ENCODE results near the gene STAM.
"Not testable (repeated sequence)": the region's sequence is repeated elsewhere in the genome, so short reads cannot be mapped to it uniquely, and the experiment has no call there.

The STAM gene

DNA sequence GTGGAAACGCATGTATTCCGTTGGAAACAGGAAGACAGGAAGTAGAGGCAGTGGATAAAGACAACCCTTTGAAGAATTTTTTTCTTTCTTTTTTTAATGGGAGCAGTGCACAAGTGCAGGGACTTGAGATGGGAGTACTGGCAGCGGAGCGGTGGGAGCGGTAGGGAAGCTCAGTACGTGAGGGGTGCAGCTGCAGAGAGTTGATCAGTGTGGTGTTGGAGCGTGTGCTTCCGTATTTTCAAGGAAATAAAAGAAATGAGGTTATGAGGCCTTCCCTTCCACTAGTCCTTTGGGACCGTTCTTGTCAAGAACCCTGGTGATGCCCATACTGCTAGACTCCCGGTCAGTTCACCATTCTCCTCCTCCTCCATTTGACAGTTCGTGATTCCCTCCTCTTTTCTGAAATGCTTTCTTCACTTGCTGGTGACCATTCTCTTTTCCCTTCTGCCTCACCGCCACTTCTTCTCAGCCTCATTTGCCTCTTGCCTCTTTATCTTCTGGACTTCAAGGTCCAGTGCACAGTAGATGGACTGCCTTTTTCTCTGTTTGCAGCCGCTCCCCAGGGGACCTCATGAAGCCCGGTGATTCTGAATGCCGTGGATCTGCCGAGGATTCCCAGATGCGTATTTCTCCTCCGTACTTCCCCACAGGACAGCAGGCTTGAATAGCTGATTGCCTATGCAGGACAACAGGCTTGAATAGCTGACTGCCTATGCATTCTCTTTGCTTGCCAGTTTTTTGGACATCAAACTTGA lies 68.9 kb downstream of the STAM start:
- no peaks in the 10 kb centered on the region for H3K27me3 Mint-ChIP-seq (ENCODE audit: low read depth)
- peak overlapping the region; percentile 8 for H3K27ac Mint-ChIP-seq
- H3K36me3 Mint-ChIP-seq (ENCODE audit: low read depth): peaks cover 37% of the 10 kb centered on the region
- H3K4me3 Mint-ChIP-seq: no peak overlapping the region
- no peaks in the 10 kb centered on the region for H3K4me1 Mint-ChIP-seq (ENCODE audit: low read depth)
- no peaks in the 10 kb centered on the region for H3K9me3 Mint-ChIP-seq

- H3K4me3 Mint-ChIP-seq: no peak overlapping the region
- no peaks in the 10 kb centered on the region for H3K9me3 Mint-ChIP-seq
- no peak overlapping the region for H3K27ac Mint-ChIP-seq
- no peaks in the 10 kb centered on the region for H3K27me3 Mint-ChIP-seq (ENCODE audit: low read depth)
- peaks cover 37% of the 10 kb centered on the region for H3K36me3 Mint-ChIP-seq (ENCODE audit: low read depth)
- no peaks in the 10 kb centered on the region for H3K4me1 Mint-ChIP-seq (ENCODE audit: low read depth)
Observed at GRCh38 chr10:17713758-17714157, 69.8 kb downstream of the STAM start.

- Mint-ChIP-seq H3K4me3 (no peak overlapping the region), H3K9me3 (no peaks in the 10 kb centered on the region), H3K36me3 (ENCODE audit: low read depth) (peaks cover 40% of the 10 kb centered on the region), H3K27me3 (ENCODE audit: low read depth) (no peaks in the 10 kb centered on the region), H3K27ac (no peak overlapping the region), H3K4me1 (ENCODE audit: low read depth) (peaks cover 2% of the 10 kb centered on the region)
Observed at GRCh38 chr10:17716161-17716560, 72.2 kb downstream of the STAM start.

- H3K4me1 Mint-ChIP-seq (ENCODE audit: low read depth); H3K4me3 Mint-ChIP-seq; H3K9me3 Mint-ChIP-seq; H3K27me3 Mint-ChIP-seq (ENCODE audit: low read depth); H3K27ac Mint-ChIP-seq: not testable (repeated sequence)
- peaks cover 27% of the 10 kb centered on the region for H3K36me3 Mint-ChIP-seq (ENCODE audit: low read depth)
Observed at GRCh38 chr10:17722317-17723014, 78.5 kb downstream of the STAM start.

GRCh38 chr10:17725703-17726102 lies 81.8 kb downstream of the STAM start:
- Mint-ChIP-seq H3K9me3 (no peaks in the 10 kb centered on the region), H3K27ac (no peak overlapping the region), H3K4me3 (no peak overlapping the region), H3K27me3 (ENCODE audit: low read depth) (no peaks in the 10 kb centered on the region), H3K4me1 (ENCODE audit: low read depth) (peaks cover 5% of the 10 kb centered on the region), H3K36me3 (ENCODE audit: low read depth) (peaks cover 17% of the 10 kb centered on the region)

DNA sequence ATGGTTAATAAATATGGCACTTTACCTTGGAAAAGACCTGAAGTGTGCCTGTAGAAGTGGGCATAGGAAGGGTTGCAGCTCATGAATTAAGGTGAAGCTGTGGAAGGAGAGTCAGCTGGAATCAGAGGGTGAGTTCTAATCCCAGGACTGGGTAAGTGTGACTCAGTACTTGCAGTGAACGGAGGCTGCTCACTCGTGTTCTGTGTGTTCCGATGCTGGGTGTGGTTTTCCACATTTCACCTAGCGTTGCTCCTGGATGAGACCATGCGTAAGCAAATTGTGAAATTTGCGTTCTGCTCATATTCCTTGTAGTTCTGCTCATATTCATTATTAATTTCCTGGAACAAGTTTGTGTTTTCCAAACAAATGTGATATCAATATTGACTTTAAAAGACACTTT lies 85.7 kb downstream of the STAM start:
- Mint-ChIP-seq H3K9me3 (no peaks in the 10 kb centered on the region), H3K4me3 (no peak overlapping the region), H3K27me3 (ENCODE audit: low read depth) (no peaks in the 10 kb centered on the region), H3K27ac (no peak overlapping the region), H3K36me3 (ENCODE audit: low read depth) (peaks cover 2% of the 10 kb centered on the region), H3K4me1 (ENCODE audit: low read depth) (peaks cover 3% of the 10 kb centered on the region)

DNA sequence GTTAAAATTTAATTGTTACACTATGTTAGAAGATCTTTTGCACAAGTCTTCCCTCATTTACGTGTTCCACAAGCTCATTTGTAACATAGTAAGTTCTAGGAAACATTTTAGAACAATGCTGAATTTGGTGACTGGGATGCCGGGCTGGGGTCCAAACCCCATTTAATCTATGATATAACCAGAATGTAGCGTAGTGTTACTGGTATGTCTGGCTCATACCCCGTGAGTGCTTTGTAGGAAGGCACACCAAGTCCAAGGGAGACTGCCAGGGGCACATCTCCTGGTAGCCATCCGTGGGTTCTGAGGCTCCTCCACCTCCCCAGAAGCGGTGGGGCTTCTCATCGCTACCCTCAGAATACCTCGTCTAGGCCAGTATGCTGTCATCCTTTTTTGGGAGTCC lies 86.7 kb downstream of the STAM start:
- H3K9me3 Mint-ChIP-seq: no peaks in the 10 kb centered on the region
- peaks cover under 1% of the 10 kb centered on the region for H3K36me3 Mint-ChIP-seq (ENCODE audit: low read depth)
- no peaks in the 10 kb centered on the region for H3K27me3 Mint-ChIP-seq (ENCODE audit: low read depth)
- H3K27ac Mint-ChIP-seq: no peak overlapping the region
- H3K4me1 Mint-ChIP-seq (ENCODE audit: low read depth): peaks cover 3% of the 10 kb centered on the region
- H3K4me3 Mint-ChIP-seq: no peak overlapping the region

GRCh38 chr10:17731331-17732020 lies 87.5 kb downstream of the STAM start:
- Mint-ChIP-seq H3K27me3 (ENCODE audit: low read depth) (no peaks in the 10 kb centered on the region), H3K4me3 (no peak overlapping the region), H3K4me1 (ENCODE audit: low read depth) (peaks cover 3% of the 10 kb centered on the region), H3K36me3 (ENCODE audit: low read depth) (no peaks in the 10 kb centered on the region), H3K9me3 (no peaks in the 10 kb centered on the region), H3K27ac (no peak overlapping the region)

DNA sequence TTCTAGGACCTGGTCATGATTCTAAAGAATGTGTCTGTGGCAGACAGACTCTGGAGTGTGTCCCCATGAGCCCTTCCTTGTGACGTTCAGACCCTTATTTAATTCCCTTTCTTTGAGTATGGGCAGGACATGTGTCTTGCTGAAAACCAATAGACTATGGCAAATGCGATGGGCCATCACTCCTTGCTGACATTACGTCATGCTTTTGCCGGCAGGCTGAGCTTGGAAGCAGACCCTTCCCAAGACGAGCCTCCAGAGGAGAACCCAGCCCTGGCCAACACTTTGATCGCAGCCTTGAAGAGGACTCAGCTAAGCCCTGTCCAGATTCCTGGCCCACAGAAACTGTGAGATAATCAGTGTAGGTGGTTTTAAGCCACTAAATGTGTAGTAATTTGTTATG lies 89.7 kb downstream of the STAM start:
- H3K27ac Mint-ChIP-seq: no peak overlapping the region
- H3K4me1 Mint-ChIP-seq (ENCODE audit: low read depth): peaks cover 2% of the 10 kb centered on the region
- no peaks in the 10 kb centered on the region for H3K9me3 Mint-ChIP-seq
- no peaks in the 10 kb centered on the region for H3K27me3 Mint-ChIP-seq (ENCODE audit: low read depth)
- no peaks in the 10 kb centered on the region for H3K36me3 Mint-ChIP-seq (ENCODE audit: low read depth)
- no peak overlapping the region for H3K4me3 Mint-ChIP-seq

- Mint-ChIP-seq H3K4me3 (no peak overlapping the region), H3K36me3 (ENCODE audit: low read depth) (no peaks in the 10 kb centered on the region), H3K27ac (no peak overlapping the region), H3K9me3 (no peaks in the 10 kb centered on the region), H3K4me1 (ENCODE audit: low read depth) (peaks cover 2% of the 10 kb centered on the region), H3K27me3 (ENCODE audit: low read depth) (no peaks in the 10 kb centered on the region)
Observed at GRCh38 chr10:17734432-17735080, 90.6 kb downstream of the STAM start.

GRCh38 chr10:17735166-17735941 lies 91.4 kb downstream of the STAM start:
- no peaks in the 10 kb centered on the region for H3K36me3 Mint-ChIP-seq (ENCODE audit: low read depth)
- H3K4me3 Mint-ChIP-seq: no peak overlapping the region
- H3K27ac Mint-ChIP-seq: no peak overlapping the region
- peaks cover 2% of the 10 kb centered on the region for H3K4me1 Mint-ChIP-seq (ENCODE audit: low read depth)
- no peaks in the 10 kb centered on the region for H3K27me3 Mint-ChIP-seq (ENCODE audit: low read depth)
- no peaks in the 10 kb centered on the region for H3K9me3 Mint-ChIP-seq

- Mint-ChIP-seq H3K36me3 (ENCODE audit: low read depth) (no peaks in the 10 kb centered on the region), H3K9me3 (no peaks in the 10 kb centered on the region), H3K27me3 (ENCODE audit: low read depth) (no peaks in the 10 kb centered on the region), H3K4me1 (ENCODE audit: low read depth) (peaks cover 2% of the 10 kb centered on the region), H3K27ac (no peak overlapping the region), H3K4me3 (no peak overlapping the region)
Observed at GRCh38 chr10:17736223-17736622, 92.3 kb downstream of the STAM start.

- no peak overlapping the region for H3K27ac Mint-ChIP-seq
- H3K36me3 Mint-ChIP-seq (ENCODE audit: low read depth): no peaks in the 10 kb centered on the region
- H3K9me3 Mint-ChIP-seq: no peaks in the 10 kb centered on the region
- no peaks in the 10 kb centered on the region for H3K27me3 Mint-ChIP-seq (ENCODE audit: low read depth)
- peaks cover 2% of the 10 kb centered on the region for H3K4me1 Mint-ChIP-seq (ENCODE audit: low read depth)
- no peak overlapping the region for H3K4me3 Mint-ChIP-seq
Observed at GRCh38 chr10:17737027-17737965, 93.3 kb downstream of the STAM start.
